Measurements from ENCODE around the gene SEMA4D.

- TF ChIP-seq, protein P1, sequence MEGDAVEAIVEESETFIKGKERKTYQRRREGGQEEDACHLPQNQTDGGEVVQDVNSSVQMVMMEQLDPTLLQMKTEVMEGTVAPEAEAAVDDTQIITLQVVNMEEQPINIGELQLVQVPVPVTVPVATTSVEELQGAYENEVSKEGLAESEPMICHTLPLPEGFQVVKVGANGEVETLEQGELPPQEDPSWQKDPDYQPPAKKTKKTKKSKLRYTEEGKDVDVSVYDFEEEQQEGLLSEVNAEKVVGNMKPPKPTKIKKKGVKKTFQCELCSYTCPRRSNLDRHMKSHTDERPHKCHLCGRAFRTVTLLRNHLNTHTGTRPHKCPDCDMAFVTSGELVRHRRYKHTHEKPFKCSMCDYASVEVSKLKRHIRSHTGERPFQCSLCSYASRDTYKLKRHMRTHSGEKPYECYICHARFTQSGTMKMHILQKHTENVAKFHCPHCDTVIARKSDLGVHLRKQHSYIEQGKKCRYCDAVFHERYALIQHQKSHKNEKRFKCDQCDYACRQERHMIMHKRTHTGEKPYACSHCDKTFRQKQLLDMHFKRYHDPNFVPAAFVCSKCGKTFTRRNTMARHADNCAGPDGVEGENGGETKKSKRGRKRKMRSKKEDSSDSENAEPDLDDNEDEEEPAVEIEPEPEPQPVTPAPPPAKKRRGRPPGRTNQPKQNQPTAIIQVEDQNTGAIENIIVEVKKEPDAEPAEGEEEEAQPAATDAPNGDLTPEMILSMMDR (IDR thresholded peaks at IDR 0.05 in 4 of 5, conservative IDR thresholded peaks at IDR 0.05 in 1 of 5): no peak
- no peak for TF ChIP-seq POLR2A (IDR thresholded peaks at IDR 0.05)
Observed at GRCh38 chr9:89446261-89446960, 51.5 kb downstream of the SEMA4D start.

Measured in gastrocnemius medialis (tissue), 4 donors.